GM19397 (cell line): Measurements from ENCODE around the gene CNN1.
"Not testable (repeated sequence)": the region's sequence is repeated elsewhere in the genome, so short reads cannot be mapped to it uniquely, and the experiment has no call there.

ENCODE experiments used
- ATAC-seq: cut with Tn5 transposase; IDR thresholded peaks from one replicate; pipeline ENCODE4 v1.9.1; 2021; ENCODE audit warnings: mild to moderate bottlenecking, moderate library complexity; ENCODE audit not compliant: unreplicated experiment

Gene CNN1

DNA sequence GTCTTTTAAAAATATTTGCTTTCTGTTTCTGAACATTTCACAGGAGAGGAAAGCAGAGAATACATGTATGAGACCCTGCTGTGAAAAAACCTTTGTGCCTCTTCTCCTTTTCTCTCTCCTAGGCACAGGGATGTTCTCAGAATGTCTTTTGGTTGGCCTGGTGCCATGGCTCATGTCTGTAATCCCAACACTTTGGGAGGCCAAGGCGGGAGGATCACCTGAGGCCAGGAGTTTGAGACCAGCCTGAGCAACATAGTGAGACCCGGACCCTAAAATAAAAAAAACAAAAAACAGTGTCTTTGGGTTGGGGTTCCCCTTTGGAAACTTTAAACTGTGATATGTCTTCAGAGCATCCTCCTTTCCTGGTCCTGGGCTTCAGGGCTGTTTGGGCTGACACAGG, 60.1 kb downstream of the CNN1 start:
- ATAC-seq, result no peak

DNA sequence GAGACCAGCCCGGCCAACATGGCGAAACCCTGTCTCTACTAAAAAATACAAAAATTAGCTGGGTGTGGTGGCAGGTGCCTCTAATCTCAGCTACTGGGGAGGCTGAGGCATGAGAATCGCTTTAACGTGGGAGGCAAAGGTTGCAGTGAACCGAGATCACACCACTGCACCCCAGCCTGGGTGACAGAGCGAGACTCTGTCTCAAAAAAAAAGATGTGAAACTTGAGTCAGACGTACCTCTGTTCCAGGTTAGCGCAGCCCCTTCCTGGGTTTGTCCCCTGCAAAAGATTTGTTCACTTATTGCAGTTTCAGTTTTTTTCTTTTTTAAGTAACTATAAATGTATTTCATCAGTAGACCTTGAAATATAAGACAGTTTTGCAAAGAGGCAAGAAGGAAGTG, 61.1 kb downstream of the CNN1 start:
- ATAC-seq, result not testable (repeated sequence)
